ENCODE measurements around the gene CTNNAL1.
A peak's percentile ranks its signal among the peaks of the same experiment; 100 is the strongest.

CTNNAL1 gene

DNA sequence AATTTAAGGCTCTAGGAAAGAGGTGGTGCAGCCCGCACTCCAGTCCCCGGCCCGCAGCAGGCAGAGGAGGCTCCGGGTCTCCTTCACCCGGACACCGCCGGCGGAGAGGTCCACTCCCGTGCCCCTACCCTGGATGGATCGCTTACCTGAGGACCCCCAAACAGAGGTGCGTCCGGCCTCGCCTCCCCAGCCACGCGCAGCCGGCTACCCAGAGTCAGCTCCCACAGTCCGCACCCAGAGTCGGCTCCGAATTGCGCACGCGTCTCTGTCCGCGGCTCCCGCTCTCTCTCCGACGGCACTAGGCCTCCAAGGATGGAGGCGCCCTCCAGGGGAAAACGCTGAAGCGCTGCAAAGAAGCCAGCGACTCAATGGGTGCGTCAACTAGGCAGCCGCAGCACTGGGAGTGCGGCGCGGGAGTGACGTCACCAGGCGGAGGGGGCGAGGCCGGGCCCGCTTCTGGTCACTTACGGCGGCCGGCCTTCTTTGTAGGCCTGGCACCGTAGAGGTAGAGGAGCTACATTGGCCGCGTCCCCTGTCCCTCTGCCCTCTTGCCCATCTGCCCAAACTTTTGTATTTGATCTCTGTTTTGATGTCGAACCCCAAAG lies 79.5 kb downstream of the CTNNAL1 start, which contains the start of gene ELP1 (continued):
- TF ChIP-seq ZNF214 (tag by site-specific recombination; IDR thresholded peaks at IDR 0.05; ENCODE audit: borderline replicate concordance) (no peak), BCL11A (tag by site-specific recombination; IDR thresholded peaks at IDR 0.05; ENCODE audit: low read depth) (no peak), RBAK (tag by site-specific recombination; IDR thresholded peaks at IDR 0.05) (no peak), ZNF366 (tag by site-specific recombination; conservative IDR thresholded peaks at IDR 0.05) (peak; percentile 20; the same call in 1 of the 2 replicates), ZNF610 (tag by site-specific recombination; IDR thresholded peaks at IDR 0.05; ENCODE audit: borderline replicate concordance) (no peak), ZNF416 (tag by site-specific recombination; IDR thresholded peaks at IDR 0.05) (no peak), GLI2 (tag by site-specific recombination; IDR thresholded peaks at IDR 0.05; ENCODE audit: borderline replicate concordance, low read depth) (no peak), ZNF76 (tag by site-specific recombination; IDR thresholded peaks at IDR 0.05; ENCODE audit: borderline replicate concordance, low read depth) (peak; percentile 37; the same call in 1 of the 2 replicates), GLIS1 (tag by site-specific recombination; IDR thresholded peaks at IDR 0.05) (no peak), ZNF549 (tag by site-specific recombination; IDR thresholded peaks at IDR 0.05) (no peak), KLF9 (tag by site-specific recombination; IDR thresholded peaks at IDR 0.05; ENCODE audit: low read depth) (peak; percentile 59; the same call in 1 of the 2 replicates), ZNF302 (tag by site-specific recombination; IDR thresholded peaks at IDR 0.05; ENCODE audit: low read depth) (no peak), OVOL3 (tag by site-specific recombination; IDR thresholded peaks at IDR 0.05) (no peak), ZNF211 (tag by site-specific recombination; IDR thresholded peaks at IDR 0.05; ENCODE audit: low read depth) (no peak), TRIM28 (IDR thresholded peaks at IDR 0.05; ENCODE audit: borderline replicate concordance, low read length) (no peak), ZNF335 (tag by site-specific recombination; conservative IDR thresholded peaks at IDR 0.05) (peak; percentile 68; the same call in 1 of the 2 replicates), ZNF132 (tag by site-specific recombination; IDR thresholded peaks at IDR 0.05; ENCODE audit: borderline replicate concordance) (no peak), ZNF354C (tag by site-specific recombination; IDR thresholded peaks at IDR 0.05; ENCODE audit: borderline replicate concordance, low read depth) (no peak), ZNF174 (tag by site-specific recombination; IDR thresholded peaks at IDR 0.05) (no peak), ZNF629 (tag by site-specific recombination; IDR thresholded peaks at IDR 0.05) (peak; percentile 97), TCF7L2 (IDR thresholded peaks at IDR 0.05; ENCODE audit: borderline replicate concordance, low read depth, low read length) (no peak)
- TF ChIP-seq, protein P1, sequence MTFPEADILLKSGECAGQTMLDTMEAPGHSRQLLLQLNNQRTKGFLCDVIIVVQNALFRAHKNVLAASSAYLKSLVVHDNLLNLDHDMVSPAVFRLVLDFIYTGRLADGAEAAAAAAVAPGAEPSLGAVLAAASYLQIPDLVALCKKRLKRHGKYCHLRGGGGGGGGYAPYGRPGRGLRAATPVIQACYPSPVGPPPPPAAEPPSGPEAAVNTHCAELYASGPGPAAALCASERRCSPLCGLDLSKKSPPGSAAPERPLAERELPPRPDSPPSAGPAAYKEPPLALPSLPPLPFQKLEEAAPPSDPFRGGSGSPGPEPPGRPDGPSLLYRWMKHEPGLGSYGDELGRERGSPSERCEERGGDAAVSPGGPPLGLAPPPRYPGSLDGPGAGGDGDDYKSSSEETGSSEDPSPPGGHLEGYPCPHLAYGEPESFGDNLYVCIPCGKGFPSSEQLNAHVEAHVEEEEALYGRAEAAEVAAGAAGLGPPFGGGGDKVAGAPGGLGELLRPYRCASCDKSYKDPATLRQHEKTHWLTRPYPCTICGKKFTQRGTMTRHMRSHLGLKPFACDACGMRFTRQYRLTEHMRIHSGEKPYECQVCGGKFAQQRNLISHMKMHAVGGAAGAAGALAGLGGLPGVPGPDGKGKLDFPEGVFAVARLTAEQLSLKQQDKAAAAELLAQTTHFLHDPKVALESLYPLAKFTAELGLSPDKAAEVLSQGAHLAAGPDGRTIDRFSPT (tag by site-specific recombination; IDR thresholded peaks at IDR 0.05), result no peak
- TF ChIP-seq, protein P2, sequence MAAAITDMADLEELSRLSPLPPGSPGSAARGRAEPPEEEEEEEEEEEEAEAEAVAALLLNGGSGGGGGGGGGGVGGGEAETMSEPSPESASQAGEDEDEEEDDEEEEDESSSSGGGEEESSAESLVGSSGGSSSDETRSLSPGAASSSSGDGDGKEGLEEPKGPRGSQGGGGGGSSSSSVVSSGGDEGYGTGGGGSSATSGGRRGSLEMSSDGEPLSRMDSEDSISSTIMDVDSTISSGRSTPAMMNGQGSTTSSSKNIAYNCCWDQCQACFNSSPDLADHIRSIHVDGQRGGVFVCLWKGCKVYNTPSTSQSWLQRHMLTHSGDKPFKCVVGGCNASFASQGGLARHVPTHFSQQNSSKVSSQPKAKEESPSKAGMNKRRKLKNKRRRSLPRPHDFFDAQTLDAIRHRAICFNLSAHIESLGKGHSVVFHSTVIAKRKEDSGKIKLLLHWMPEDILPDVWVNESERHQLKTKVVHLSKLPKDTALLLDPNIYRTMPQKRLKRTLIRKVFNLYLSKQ (tag by site-specific recombination; IDR thresholded peaks at IDR 0.05; ENCODE audit: borderline replicate concordance), result no peak
- TF ChIP-seq, protein P3, sequence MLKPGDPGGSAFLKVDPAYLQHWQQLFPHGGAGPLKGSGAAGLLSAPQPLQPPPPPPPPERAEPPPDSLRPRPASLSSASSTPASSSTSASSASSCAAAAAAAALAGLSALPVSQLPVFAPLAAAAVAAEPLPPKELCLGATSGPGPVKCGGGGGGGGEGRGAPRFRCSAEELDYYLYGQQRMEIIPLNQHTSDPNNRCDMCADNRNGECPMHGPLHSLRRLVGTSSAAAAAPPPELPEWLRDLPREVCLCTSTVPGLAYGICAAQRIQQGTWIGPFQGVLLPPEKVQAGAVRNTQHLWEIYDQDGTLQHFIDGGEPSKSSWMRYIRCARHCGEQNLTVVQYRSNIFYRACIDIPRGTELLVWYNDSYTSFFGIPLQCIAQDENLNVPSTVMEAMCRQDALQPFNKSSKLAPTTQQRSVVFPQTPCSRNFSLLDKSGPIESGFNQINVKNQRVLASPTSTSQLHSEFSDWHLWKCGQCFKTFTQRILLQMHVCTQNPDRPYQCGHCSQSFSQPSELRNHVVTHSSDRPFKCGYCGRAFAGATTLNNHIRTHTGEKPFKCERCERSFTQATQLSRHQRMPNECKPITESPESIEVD (tag by site-specific recombination; IDR thresholded peaks at IDR 0.05), result no peak
- TF ChIP-seq, protein P4, sequence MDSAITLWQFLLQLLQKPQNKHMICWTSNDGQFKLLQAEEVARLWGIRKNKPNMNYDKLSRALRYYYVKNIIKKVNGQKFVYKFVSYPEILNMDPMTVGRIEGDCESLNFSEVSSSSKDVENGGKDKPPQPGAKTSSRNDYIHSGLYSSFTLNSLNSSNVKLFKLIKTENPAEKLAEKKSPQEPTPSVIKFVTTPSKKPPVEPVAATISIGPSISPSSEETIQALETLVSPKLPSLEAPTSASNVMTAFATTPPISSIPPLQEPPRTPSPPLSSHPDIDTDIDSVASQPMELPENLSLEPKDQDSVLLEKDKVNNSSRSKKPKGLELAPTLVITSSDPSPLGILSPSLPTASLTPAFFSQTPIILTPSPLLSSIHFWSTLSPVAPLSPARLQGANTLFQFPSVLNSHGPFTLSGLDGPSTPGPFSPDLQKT (IDR thresholded peaks at IDR 0.05; ENCODE audit: borderline replicate concordance, low read depth, low read length), result no peak
- TF ChIP-seq, protein P5, sequence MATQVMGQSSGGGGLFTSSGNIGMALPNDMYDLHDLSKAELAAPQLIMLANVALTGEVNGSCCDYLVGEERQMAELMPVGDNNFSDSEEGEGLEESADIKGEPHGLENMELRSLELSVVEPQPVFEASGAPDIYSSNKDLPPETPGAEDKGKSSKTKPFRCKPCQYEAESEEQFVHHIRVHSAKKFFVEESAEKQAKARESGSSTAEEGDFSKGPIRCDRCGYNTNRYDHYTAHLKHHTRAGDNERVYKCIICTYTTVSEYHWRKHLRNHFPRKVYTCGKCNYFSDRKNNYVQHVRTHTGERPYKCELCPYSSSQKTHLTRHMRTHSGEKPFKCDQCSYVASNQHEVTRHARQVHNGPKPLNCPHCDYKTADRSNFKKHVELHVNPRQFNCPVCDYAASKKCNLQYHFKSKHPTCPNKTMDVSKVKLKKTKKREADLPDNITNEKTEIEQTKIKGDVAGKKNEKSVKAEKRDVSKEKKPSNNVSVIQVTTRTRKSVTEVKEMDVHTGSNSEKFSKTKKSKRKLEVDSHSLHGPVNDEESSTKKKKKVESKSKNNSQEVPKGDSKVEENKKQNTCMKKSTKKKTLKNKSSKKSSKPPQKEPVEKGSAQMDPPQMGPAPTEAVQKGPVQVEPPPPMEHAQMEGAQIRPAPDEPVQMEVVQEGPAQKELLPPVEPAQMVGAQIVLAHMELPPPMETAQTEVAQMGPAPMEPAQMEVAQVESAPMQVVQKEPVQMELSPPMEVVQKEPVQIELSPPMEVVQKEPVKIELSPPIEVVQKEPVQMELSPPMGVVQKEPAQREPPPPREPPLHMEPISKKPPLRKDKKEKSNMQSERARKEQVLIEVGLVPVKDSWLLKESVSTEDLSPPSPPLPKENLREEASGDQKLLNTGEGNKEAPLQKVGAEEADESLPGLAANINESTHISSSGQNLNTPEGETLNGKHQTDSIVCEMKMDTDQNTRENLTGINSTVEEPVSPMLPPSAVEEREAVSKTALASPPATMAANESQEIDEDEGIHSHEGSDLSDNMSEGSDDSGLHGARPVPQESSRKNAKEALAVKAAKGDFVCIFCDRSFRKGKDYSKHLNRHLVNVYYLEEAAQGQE (tag by site-specific recombination; IDR thresholded peaks at IDR 0.05), result no peak
- TF ChIP-seq, protein P6, sequence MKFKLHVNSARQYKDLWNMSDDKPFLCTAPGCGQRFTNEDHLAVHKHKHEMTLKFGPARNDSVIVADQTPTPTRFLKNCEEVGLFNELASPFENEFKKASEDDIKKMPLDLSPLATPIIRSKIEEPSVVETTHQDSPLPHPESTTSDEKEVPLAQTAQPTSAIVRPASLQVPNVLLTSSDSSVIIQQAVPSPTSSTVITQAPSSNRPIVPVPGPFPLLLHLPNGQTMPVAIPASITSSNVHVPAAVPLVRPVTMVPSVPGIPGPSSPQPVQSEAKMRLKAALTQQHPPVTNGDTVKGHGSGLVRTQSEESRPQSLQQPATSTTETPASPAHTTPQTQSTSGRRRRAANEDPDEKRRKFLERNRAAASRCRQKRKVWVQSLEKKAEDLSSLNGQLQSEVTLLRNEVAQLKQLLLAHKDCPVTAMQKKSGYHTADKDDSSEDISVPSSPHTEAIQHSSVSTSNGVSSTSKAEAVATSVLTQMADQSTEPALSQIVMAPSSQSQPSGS (tag by site-specific recombination; IDR thresholded peaks at IDR 0.05; ENCODE audit: low read depth), result peak; percentile 98
